Keratinocyte (primary cell): ENCODE data around the gene FLNC. TPM values are rescaled to one million over a fixed set of nuclear protein-coding genes. Genes with fewer than 3 reads are reported as not detected.

ENCODE experiments used
- DNase-seq: peaks from one replicate; pipeline ENCODE4 v3.0.0-alpha.2; 2011; ENCODE audit warnings: low read depth, missing footprints, low spot score
- FAIRE-seq: peaks from 2 replicates; lab custom pipeline; 2011; peaks lifted over from hg19 to GRCh38; lab: Jason Lieb, UNC
- H2AFZ ChIP-seq: 2 replicates; pipeline ENCODE4 v1.6.0; 2012; ENCODE audit warnings: low read length, control low read depth, inconsistent platforms; ENCODE audit not compliant: control insufficient read depth
- H3K27ac ChIP-seq: 2 replicates; pipeline ENCODE4 v1.5.1; 2011; ENCODE audit warnings: low read length; ENCODE audit not compliant: control insufficient read depth, insufficient read depth
- H3K27me3 ChIP-seq: 3 replicates; pipeline ENCODE4 v1.6.0; 2011; ENCODE audit warnings: low read length; ENCODE audit not compliant: control insufficient read depth, insufficient read depth; ENCODE audit errors: extremely low read depth
- H3K36me3 ChIP-seq, 2 experiments: 2 replicates in 1 of 2; 3 replicates in 1 of 2; pipeline ENCODE4 v1.5.1; 2011; ENCODE audit warnings: low read length in 2 of 2, mild to moderate bottlenecking in 1 of 2; ENCODE audit not compliant: control insufficient read depth in 2 of 2, insufficient read depth in 2 of 2; ENCODE audit errors: extremely low read depth in 1 of 2
- H3K4me1 ChIP-seq: 3 replicates; pipeline ENCODE4 v1.5.1; 2011; ENCODE audit warnings: low read length; ENCODE audit not compliant: control insufficient read depth, insufficient read depth; ENCODE audit errors: extremely low read depth
- H3K4me2 ChIP-seq: 3 replicates; pipeline ENCODE4 v1.6.0; 2011; ENCODE audit warnings: low read depth, low read length; ENCODE audit not compliant: control insufficient read depth, insufficient read depth; ENCODE audit errors: extremely low read depth
- H3K4me3 ChIP-seq, 3 experiments: fragments of 200-600 bp in 1 of 3; sonication (generic) in 1 of 3; 2 replicates in 2 of 3; 3 replicates in 1 of 3; pipeline ENCODE4 v1.5.1; 2011 to 2016; ENCODE audit warnings: low read length in 3 of 3, mild to moderate bottlenecking in 3 of 3, control low read depth in 2 of 3, inconsistent platforms in 1 of 3, low read depth in 1 of 3, mixed read lengths in 1 of 3, mixed run types in 1 of 3, moderate library complexity in 1 of 3; ENCODE audit not compliant: control insufficient read depth in 2 of 3, insufficient read depth in 2 of 3; ENCODE audit errors: extremely low read depth in 1 of 3
- H3K79me2 ChIP-seq: 2 replicates; pipeline ENCODE4 v1.6.0; 2012; ENCODE audit warnings: low read length; ENCODE audit not compliant: control insufficient read depth, insufficient read depth
- H3K9ac ChIP-seq: 3 replicates; pipeline ENCODE4 v1.6.0; 2011; ENCODE audit warnings: low read length; ENCODE audit not compliant: control insufficient read depth, insufficient read depth; ENCODE audit errors: extremely low read depth
- H3K9me1 ChIP-seq: 3 replicates; pipeline ENCODE4 v1.6.0; 2011; ENCODE audit warnings: low read length; ENCODE audit not compliant: control insufficient read depth, insufficient read depth; ENCODE audit errors: extremely low read depth
- H3K9me3 ChIP-seq: 2 replicates; pipeline ENCODE4 v1.5.1; 2012; ENCODE audit warnings: low read depth, low read length; ENCODE audit not compliant: control insufficient read depth
- H4K20me1 ChIP-seq: 3 replicates; pipeline ENCODE4 v1.6.0; 2011; ENCODE audit warnings: low read length; ENCODE audit not compliant: control insufficient read depth, insufficient read depth; ENCODE audit errors: extremely low read depth
- CTCF ChIP-seq, 3 experiments: IDR thresholded peaks in 1 of 3; conservative IDR thresholded peaks in 1 of 3; optimal IDR thresholded peaks in 1 of 3; 2 replicates in 2 of 3; 3 replicates in 1 of 3; pipeline versions ENCODE3 to v1.5.1; 2011; ENCODE audit warnings: low read length in 3 of 3, mild to moderate bottlenecking in 3 of 3, moderate library complexity in 2 of 3, control low read depth in 1 of 3, inconsistent platforms in 1 of 3; ENCODE audit not compliant: insufficient read depth in 2 of 3; ENCODE audit errors: extremely low read depth in 1 of 3
- EZH2 ChIP-seq: IDR thresholded peaks from one replicate; pipeline ENCODE4 v1.6.1; 2012; ENCODE audit warnings: inconsistent platforms, mild to moderate bottlenecking, low read length, moderate library complexity
- dilution Hi-C: fragments of 300-500 bp; cut with MboI; formaldehyde crosslinking; loops from one replicate; pipeline ENCODE4 v1.7.0; 2020; ENCODE audit warnings: low sequenced_read_pairs; ENCODE audit not compliant: extremely low pct_ligation_motif_present
- polyA plus RNA-seq, 5 experiments: library from polyadenylated mRNA; depleted of rRNA in 3 of 5; stranded (reverse) in 3 of 5; stranded (forward) in 1 of 5; unstranded in 1 of 5; fragments of >200 nt; gene quantifications; 1 replicate in 1 of 5; 2 replicates in 3 of 5; 3 replicates in 1 of 5; pipeline versions ENCODE4 v1.2.1 to v1.2.3, GENCODE V29; 2011 to 2012; ENCODE audit warnings: missing spikeins in 2 of 5, low read depth in 1 of 5, low replicate concordance in 1 of 5

The FLNC gene
- polyA plus RNA-seq, 1 donor (not counting 4 experiments of a cell fraction or from before 2014, with no cell fraction given) = 0.03 TPM

GRCh38 chr7:128832880-128833147, 2.6 kb downstream of the FLNC start:
- H3K27me3 ChIP-seq = peaks cover 39% of the 10 kb centered on the region
- no peaks in the 10 kb centered on the region for H3K36me3 ChIP-seq
- no peaks in the 10 kb centered on the region for H3K79me2 ChIP-seq
- H4K20me1 ChIP-seq = no peaks in the 10 kb centered on the region
- peaks cover 3% of the 10 kb centered on the region for H3K9me1 ChIP-seq
- H3K4me3 ChIP-seq = no peak overlapping the region
- no peaks in the 10 kb centered on the region for H3K9me3 ChIP-seq
- no peak overlapping the region for H2AFZ ChIP-seq
- dilution Hi-C loops = no loop called here
- TF ChIP-seq EZH2 (no peak), CTCF (optimal IDR thresholded peaks at IDR 0.05 in 1 of 3, IDR thresholded peaks at IDR 0.05 in 1 of 3, conservative IDR thresholded peaks at IDR 0.05 in 1 of 3; ENCODE audit: extremely low read depth in 1 of 3, insufficient read depth in 2 of 3, low read length in 3 of 3) (no peak)
- H3K4me1 ChIP-seq = peaks cover 12% of the 10 kb centered on the region
- FAIRE-seq (no peak), DNase-seq (no peak)
- H3K27ac ChIP-seq = no peak overlapping the region
- no peak overlapping the region for H3K9ac ChIP-seq
- no peak overlapping the region for H3K4me2 ChIP-seq

GRCh38 chr7:128833148-128833945, 3.1 kb downstream of the FLNC start:
- no peak overlapping the region for H2AFZ ChIP-seq
- H3K4me2 ChIP-seq = no peak overlapping the region
- H3K36me3 ChIP-seq = no peaks in the 10 kb centered on the region
- FAIRE-seq (no peak), DNase-seq (no peak)
- peaks cover 3% of the 10 kb centered on the region for H3K9me1 ChIP-seq
- no peaks in the 10 kb centered on the region for H3K9me3 ChIP-seq
- no peak for TF ChIP-seq CTCF (optimal IDR thresholded peaks at IDR 0.05 in 1 of 3, IDR thresholded peaks at IDR 0.05 in 1 of 3, conservative IDR thresholded peaks at IDR 0.05 in 1 of 3; ENCODE audit: extremely low read depth in 1 of 3, insufficient read depth in 2 of 3, low read length in 3 of 3)
- TF ChIP-seq EZH2 = no peak
- peaks cover 12% of the 10 kb centered on the region for H3K4me1 ChIP-seq
- no peak overlapping the region for H3K9ac ChIP-seq
- H3K4me3 ChIP-seq = no peak overlapping the region
- no peaks in the 10 kb centered on the region for H4K20me1 ChIP-seq
- H3K27ac ChIP-seq = no peak overlapping the region
- peaks cover 39% of the 10 kb centered on the region for H3K27me3 ChIP-seq
- dilution Hi-C loops = no loop called here
- no peaks in the 10 kb centered on the region for H3K79me2 ChIP-seq
